Measurements from ENCODE around the gene ZBTB38.

DNA sequence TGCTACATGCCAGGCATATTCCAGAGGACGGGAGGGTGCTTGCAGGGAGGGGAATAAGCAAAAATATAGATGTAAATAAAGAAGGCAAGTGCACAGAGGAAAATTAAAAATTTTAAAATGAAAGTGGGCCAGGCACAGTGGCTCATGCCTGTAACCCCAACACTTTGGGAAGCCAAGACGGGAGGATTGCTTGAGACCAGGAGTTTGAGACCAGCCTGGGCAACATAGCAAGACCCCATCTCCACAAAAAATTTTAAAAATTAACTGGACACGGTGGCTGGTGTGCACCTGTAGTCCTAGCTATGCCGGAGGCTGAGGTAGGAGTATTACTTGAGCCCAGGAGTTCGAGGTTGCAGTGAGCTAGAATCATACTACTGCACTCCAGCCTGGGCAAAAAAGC, 22.4 kb downstream of the ZBTB38 start:
- TF ChIP-seq, protein P1, sequence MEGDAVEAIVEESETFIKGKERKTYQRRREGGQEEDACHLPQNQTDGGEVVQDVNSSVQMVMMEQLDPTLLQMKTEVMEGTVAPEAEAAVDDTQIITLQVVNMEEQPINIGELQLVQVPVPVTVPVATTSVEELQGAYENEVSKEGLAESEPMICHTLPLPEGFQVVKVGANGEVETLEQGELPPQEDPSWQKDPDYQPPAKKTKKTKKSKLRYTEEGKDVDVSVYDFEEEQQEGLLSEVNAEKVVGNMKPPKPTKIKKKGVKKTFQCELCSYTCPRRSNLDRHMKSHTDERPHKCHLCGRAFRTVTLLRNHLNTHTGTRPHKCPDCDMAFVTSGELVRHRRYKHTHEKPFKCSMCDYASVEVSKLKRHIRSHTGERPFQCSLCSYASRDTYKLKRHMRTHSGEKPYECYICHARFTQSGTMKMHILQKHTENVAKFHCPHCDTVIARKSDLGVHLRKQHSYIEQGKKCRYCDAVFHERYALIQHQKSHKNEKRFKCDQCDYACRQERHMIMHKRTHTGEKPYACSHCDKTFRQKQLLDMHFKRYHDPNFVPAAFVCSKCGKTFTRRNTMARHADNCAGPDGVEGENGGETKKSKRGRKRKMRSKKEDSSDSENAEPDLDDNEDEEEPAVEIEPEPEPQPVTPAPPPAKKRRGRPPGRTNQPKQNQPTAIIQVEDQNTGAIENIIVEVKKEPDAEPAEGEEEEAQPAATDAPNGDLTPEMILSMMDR (IDR thresholded peaks at IDR 0.05; ENCODE audit: extremely low read depth in 1 of 2, insufficient read depth in 1 of 2, low read depth in 1 of 2, low read length in 2 of 2): no peak
- TF ChIP-seq POLR2AphosphoS5 (IDR thresholded peaks at IDR 0.05; ENCODE audit: insufficient read depth, low read depth, low read length): no peak
- TF ChIP-seq FOS (IDR thresholded peaks at IDR 0.05; ENCODE audit: borderline replicate concordance, insufficient read depth, low read length): no peak
- no peak for TF ChIP-seq GATA2 (IDR thresholded peaks at IDR 0.05; ENCODE audit: insufficient read depth, insufficient read length, low read depth, low read length)

Data from endothelial cell of umbilical vein (primary cell).